G401.6 (cell line): ENCODE measurements around the gene GJB5.
A peak's percentile ranks its signal among the peaks of the same experiment; 100 is the strongest.

Experiments
- FAIRE-seq: peaks from 2 replicates; lab custom pipeline; 2012; peaks lifted over from hg19 to GRCh38; lab: Jason Lieb, UNC

Gene GJB5

DNA sequence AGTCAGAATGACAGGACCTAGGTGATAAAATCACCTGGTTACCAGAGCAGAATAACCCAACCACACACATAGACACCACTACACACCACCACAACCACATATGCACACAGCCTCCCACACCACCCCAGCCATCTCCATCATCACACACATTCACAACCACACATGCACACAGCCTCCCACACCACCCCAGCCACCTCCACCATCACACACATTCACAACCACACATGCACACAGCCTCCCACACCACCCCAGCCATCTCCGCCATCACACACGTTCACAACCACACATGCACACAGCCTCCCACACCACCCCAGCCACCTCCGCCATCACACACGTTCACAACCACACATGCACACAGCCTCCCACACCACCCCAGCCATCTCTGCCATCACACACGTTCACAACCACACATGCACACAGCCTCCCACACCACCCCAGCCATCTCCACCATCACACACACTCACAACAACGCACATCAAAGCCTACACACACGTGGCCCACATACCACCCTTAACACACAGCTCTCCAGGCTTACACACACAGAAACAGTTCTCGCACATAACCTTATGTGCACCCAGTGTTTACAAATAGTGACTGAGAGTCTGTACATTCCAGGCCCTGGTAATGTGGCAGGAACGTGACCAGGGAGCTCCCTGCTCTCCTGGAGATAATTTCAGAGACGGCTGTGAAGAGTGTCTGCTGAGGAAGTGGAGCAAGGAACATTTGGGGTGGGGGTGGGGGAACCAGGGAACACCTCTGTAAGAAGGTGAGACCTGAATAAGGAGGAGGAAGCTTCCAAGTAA is 22.9 kb downstream of the GJB5 start:
- no peak for FAIRE-seq

GRCh38 chr1:34778381-34778780 is 23.5 kb downstream of the GJB5 start:
- no peak for FAIRE-seq

DNA sequence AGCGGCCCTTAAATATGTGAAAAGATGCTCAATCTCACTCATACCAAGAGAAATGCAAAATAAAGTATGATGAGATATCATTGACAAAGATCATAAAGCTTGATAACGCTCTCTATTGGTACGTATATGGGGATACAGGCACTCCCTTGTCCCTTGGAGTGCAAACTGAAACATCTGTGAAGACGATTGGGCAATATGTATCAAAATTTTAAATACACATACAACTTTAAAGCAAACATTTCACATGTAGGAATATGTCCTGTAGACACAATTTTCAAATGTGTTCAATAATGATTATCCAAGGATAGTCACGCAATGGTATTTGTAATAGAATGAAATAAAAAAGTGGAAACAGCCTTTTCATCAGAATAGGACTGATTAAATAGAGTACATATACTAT is 24.2 kb downstream of the GJB5 start:
- no peak for FAIRE-seq

GRCh38 chr1:34779526-34779925 is 24.7 kb downstream of the GJB5 start:
- FAIRE-seq, result no peak

GRCh38 chr1:34779962-34780361 is 25.1 kb downstream of the GJB5 start:
- FAIRE-seq, result no peak

GRCh38 chr1:34780528-34780927 is 25.7 kb downstream of the GJB5 start:
- no peak for FAIRE-seq

- no peak for FAIRE-seq
Measured at GRCh38 chr1:34781071-34781843, 26.4 kb downstream of the GJB5 start, which contains the start of gene GJB3. Gene GJB3, plus strand, starts transcription at chr1:34781214. Its CDS starts 3,549 bp downstream, at chr1:34784763.

- no peak for FAIRE-seq
Measured at GRCh38 chr1:34781844-34782391, 27.1 kb downstream of the GJB5 start.

DNA sequence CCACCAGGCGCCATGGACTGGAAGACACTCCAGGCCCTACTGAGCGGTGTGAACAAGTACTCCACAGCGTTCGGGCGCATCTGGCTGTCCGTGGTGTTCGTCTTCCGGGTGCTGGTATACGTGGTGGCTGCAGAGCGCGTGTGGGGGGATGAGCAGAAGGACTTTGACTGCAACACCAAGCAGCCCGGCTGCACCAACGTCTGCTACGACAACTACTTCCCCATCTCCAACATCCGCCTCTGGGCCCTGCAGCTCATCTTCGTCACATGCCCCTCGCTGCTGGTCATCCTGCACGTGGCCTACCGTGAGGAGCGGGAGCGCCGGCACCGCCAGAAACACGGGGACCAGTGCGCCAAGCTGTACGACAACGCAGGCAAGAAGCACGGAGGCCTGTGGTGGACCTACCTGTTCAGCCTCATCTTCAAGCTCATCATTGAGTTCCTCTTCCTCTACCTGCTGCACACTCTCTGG is 29.9 kb downstream of the GJB5 start:
- no peak for FAIRE-seq

GRCh38 chr1:34785231-34785874 is 30.5 kb downstream of the GJB5 start:
- no peak for FAIRE-seq

GRCh38 chr1:34785875-34786470 is 31.1 kb downstream of the GJB5 start:
- FAIRE-seq, result no peak

DNA sequence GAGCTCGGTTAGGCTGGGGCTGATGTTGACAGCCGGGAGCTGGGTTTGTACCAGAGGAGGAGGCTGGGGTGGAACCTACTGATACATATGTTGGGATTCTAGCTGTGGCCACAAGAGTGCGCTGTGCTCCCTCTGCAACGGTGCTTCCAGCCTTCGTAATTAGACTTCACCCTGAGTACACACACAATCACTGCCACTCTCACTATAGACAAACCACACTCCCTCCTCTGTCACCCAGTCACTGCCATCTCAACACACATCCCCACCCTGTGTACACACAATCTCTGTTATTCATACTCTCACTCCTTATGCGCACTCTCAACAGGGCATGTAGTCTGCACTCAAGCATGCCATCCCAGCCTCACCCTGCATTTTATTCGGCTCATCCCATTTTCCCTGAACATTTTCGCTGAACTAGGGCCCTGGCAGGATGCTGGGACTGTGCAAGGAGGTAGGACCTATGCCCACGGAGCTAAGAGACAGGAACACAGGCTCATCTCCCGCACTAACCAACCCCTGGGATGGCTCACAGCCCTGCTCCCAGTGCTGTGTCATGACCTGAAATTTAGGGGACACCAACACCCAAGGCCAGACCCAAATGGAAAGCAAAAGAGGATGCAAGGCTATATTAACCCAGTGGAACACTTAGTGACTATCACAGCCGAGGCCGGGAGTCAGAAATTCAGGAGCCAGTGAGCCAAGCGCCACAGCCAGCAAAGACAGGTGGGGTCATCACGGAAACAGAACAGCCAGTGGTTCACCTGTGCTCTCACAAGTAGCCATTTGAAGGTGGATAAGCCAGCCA is 31.9 kb downstream of the GJB5 start:
- peak; percentile 46 for FAIRE-seq

GRCh38 chr1:34787461-34788420 is 32.9 kb downstream of the GJB5 start:
- no peak for FAIRE-seq

- no peak for FAIRE-seq
Measured at GRCh38 chr1:34790985-34791384, 36.1 kb downstream of the GJB5 start.

DNA sequence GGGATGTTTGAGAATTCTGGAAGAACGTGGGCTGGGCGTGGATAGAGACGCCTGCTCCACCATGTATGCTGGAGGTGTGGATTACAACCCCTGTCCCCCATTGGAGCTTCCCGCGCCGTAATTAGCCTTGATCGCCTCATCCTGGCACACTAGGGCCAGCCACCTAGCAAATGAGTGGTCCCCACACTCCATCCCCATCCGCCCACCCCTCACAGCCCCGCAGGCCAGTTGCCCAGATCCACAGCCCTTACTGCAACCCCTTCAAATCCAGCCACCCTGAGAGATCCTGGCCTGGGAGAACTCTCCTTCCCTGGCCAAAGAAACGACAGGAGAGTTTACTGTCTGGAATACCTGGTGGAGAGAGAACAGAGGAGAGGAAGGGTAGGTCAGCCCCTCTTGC is 37.6 kb downstream of the GJB5 start:
- FAIRE-seq, result no peak

DNA sequence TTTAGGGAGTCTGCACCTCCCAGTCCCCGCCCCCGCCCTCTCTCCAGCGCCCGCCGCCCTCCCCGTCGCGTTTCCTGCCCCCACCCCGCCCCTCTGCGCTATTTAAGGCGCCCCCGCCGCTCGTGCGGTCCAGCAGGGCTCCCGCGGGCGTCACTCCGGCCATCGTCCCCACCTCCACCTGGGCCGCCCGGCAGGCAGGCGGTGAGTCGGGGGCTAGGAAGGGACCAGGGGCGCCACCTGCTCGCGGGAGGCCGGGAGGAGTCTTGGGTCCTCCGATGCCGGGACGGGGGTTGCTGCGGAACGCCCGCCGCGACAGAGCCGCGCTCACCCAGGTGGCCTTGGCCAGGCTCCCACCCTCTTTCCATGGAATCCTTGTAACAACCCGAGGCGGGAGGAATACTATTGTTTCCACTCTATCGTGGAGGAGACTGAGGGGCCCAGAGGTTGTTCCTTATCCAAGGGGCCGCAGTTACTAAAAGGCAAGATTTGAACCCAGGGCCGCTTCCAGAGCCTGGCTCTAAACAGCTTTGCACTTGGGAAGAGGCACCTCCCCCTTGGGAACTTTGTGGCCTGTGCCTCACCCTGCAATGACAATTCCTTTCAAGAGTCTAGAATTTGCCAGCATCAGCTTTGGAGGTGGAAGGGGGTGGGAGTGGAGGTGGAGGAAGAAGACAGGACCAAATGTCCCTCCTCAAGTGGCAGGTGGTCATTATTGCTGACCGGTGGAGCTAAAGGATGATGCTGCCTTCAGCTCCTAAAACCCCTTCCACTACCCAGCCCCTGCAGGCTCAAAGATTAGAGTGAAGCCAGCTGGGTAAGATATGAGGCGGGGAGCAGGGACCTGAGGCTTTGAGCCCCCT is 38.3 kb downstream of the GJB5 start, which contains the start of gene GJA4:
GJA4 (plus strand) TSS at position 132 of the 860 bp plus-strand sequence. CDS start 1,215 bp downstream, outside the sequence.
- FAIRE-seq, result no peak

DNA sequence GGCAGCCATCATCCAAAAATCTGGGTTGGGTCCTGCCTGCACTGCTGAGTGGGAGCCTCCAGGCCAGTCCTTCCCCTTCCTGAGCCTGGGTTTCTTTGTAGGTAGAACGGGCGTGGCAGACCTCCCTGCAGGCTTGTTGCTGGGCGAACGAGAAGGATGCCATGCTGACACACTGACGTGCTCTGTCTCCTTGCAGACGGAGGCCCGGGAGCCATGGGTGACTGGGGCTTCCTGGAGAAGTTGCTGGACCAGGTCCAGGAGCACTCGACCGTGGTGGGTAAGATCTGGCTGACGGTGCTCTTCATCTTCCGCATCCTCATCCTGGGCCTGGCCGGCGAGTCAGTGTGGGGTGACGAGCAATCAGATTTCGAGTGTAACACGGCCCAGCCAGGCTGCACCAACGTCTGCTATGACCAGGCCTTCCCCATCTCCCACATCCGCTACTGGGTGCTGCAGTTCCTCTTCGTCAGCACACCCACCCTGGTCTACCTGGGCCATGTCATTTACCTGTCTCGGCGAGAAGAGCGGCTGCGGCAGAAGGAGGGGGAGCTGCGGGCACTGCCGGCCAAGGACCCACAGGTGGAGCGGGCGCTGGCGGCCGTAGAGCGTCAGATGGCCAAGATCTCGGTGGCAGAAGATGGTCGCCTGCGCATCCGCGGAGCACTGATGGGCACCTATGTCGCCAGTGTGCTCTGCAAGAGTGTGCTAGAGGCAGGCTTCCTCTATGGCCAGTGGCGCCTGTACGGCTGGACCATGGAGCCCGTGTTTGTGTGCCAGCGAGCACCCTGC is 39.3 kb downstream of the GJB5 start:
- FAIRE-seq, result no peak

- no peak for FAIRE-seq
Measured at GRCh38 chr1:34794790-34795180, 39.9 kb downstream of the GJB5 start.
